Measurements from ENCODE around the gene CXCR6.

CXCR6 gene

GRCh38 chr3:45915518-45916231, 27.6 kb upstream of the CXCR6 start:
- ATAC-seq (ENCODE audit: insufficient read depth, low read depth) (peak; percentile 77), DNase-seq (peak; percentile 98)

DNA sequence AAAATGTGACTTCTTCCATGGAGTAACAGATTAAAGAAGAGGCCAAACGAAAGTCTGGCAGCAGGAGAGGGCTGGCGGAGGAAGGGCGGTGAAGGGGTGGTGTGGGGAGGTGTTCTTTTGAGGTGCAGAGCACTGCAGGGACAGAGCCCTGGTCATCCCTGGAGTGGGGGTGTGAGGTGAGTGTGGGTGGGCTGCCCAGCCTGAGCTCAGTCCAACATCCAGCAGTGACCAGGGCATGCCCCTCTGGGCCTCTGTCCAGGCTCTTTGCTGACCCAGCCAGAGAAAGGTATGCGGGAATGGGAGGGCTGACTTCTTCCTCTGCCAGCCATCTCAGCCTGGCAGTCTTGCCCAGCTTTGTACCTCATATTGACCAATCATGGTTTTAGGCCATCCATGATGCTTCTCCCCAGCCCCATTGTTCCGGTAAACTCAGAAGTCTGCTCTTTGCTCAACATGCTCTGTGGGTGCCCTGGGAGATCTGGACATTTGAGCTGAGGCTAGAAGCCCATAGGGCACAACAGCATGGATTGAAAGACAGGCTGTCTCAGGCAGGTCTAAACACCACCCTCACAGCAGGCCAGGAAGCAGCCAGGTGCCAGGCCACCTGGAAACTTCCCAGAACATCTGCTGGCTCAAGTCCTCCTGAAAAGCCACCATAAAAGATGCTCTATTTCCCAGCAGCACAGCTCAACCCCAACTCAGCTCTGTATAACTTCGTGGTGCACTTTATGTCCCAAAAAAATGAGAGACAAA, 25.9 kb upstream of the CXCR6 start:
- H3K4me1 ChIP-seq (ENCODE audit: insufficient read depth, low read length), result peaks cover 73% of the 10 kb centered on the region
- ATAC-seq (ENCODE audit: insufficient read depth, low read depth) (0 out of 3 replicates have a peak, but pooled peaks have one; percentile 0), DNase-seq (peak; percentile 72)
- peak overlapping the region in 1 of 2 experiments; percentile 76; a peak in 2 of 4 replicates for H3K4me3 ChIP-seq (ENCODE audit: low read depth in 1 of 2, low read length in 2 of 2)
- H3K9ac ChIP-seq (ENCODE audit: low read depth, low read length), result peak overlapping the region; percentile 89
- H3K27me3 ChIP-seq (ENCODE audit: insufficient read depth, low read length, poor library complexity), result no peaks in the 10 kb centered on the region
- peak overlapping the region; percentile 89 for H3K4me2 ChIP-seq (ENCODE audit: insufficient read depth, low read length)
- H3K36me3 ChIP-seq (ENCODE audit: insufficient read depth, low read length), result peaks cover 72% of the 10 kb centered on the region
- no peak overlapping the region for H2AFZ ChIP-seq (ENCODE audit: low read depth, low read length)
- H3K79me2 ChIP-seq (ENCODE audit: insufficient read depth, low read length), result peaks cover 94% of the 10 kb centered on the region
- TF ChIP-seq CTCF (IDR thresholded peaks at IDR 0.05; ENCODE audit: borderline replicate concordance, extremely low read depth, low read length, poor library complexity, severe bottlenecking), result no peak
- no peak for TF ChIP-seq EZH2 (IDR thresholded peaks at IDR 0.05; ENCODE audit: borderline replicate concordance, low read depth, low read length, severe bottlenecking)
- no peaks in the 10 kb centered on the region for H4K20me1 ChIP-seq (ENCODE audit: insufficient read depth, low read length)
- H3K27ac ChIP-seq (ENCODE audit: low read length), result peak overlapping the region; percentile 99
- no peaks in the 10 kb centered on the region for H3K9me3 ChIP-seq (ENCODE audit: insufficient read depth, low read length, severe bottlenecking)

More at GRCh38 chr3:45915518-45916231, 27.6 kb upstream of the CXCR6 start:
- Histone ChIP-seq H4K20me1 (ENCODE audit: insufficient read depth, low read length) (no peaks in the 10 kb centered on the region; the same call in 1 of the 2 replicates), H3K36me3 (ENCODE audit: insufficient read depth, low read length) (peaks cover 72% of the 10 kb centered on the region), H3K4me3 (ENCODE audit: low read depth in 1 of 2, low read length in 2 of 2) (peak overlapping the region; percentile 68 to 76), H3K79me2 (ENCODE audit: insufficient read depth, low read length) (peaks cover 94% of the 10 kb centered on the region), H3K9me3 (ENCODE audit: insufficient read depth, low read length, severe bottlenecking) (no peaks in the 10 kb centered on the region), H3K27ac (ENCODE audit: low read length) (peak overlapping the region; percentile 99), H3K4me1 (ENCODE audit: insufficient read depth, low read length) (peaks cover 73% of the 10 kb centered on the region), H2AFZ (ENCODE audit: low read depth, low read length) (no peak overlapping the region), H3K9ac (ENCODE audit: low read depth, low read length) (peak overlapping the region; percentile 89), H3K27me3 (ENCODE audit: insufficient read depth, low read length, poor library complexity) (no peaks in the 10 kb centered on the region), H3K4me2 (ENCODE audit: insufficient read depth, low read length) (peak overlapping the region; percentile 89)
- no peak for TF ChIP-seq CTCF (IDR thresholded peaks at IDR 0.05; ENCODE audit: borderline replicate concordance, extremely low read depth, low read length, poor library complexity, severe bottlenecking)
- no peak for TF ChIP-seq EZH2 (IDR thresholded peaks at IDR 0.05; ENCODE audit: borderline replicate concordance, low read depth, low read length, severe bottlenecking)

- no peaks in the 10 kb centered on the region for H3K27me3 ChIP-seq (ENCODE audit: insufficient read depth, low read length, poor library complexity)
- peaks cover 97% of the 10 kb centered on the region for H3K79me2 ChIP-seq (ENCODE audit: insufficient read depth, low read length)
- H3K4me1 ChIP-seq (ENCODE audit: insufficient read depth, low read length), result peaks cover 81% of the 10 kb centered on the region
- peak overlapping the region; percentile 99 for H3K27ac ChIP-seq (ENCODE audit: low read length)
- TF ChIP-seq EZH2 (IDR thresholded peaks at IDR 0.05; ENCODE audit: borderline replicate concordance, low read depth, low read length, severe bottlenecking) (no peak), CTCF (IDR thresholded peaks at IDR 0.05; ENCODE audit: borderline replicate concordance, extremely low read depth, low read length, poor library complexity, severe bottlenecking) (no peak)
- no peak overlapping the region for H3K4me3 ChIP-seq (ENCODE audit: low read depth in 1 of 2, low read length in 2 of 2)
- no peak overlapping the region; the same call in 1 of the 2 replicates for H3K9ac ChIP-seq (ENCODE audit: low read depth, low read length)
- DNase-seq, result no peak
- no peak for ATAC-seq (ENCODE audit: insufficient read depth, low read depth)
- no peak overlapping the region for H3K4me2 ChIP-seq (ENCODE audit: insufficient read depth, low read length)
- no peaks in the 10 kb centered on the region for H3K9me3 ChIP-seq (ENCODE audit: insufficient read depth, low read length, severe bottlenecking)
- H4K20me1 ChIP-seq (ENCODE audit: insufficient read depth, low read length), result no peaks in the 10 kb centered on the region
- peaks cover 78% of the 10 kb centered on the region for H3K36me3 ChIP-seq (ENCODE audit: insufficient read depth, low read length)
- no peak overlapping the region for H2AFZ ChIP-seq (ENCODE audit: low read depth, low read length)
These were observed 21.9 kb upstream of the CXCR6 start for GRCh38 chr3:45921158-45922038.

Data from DND-41 (cell line).